SU-DHL-6 (cell line): ENCODE measurements around the gene RASA2.
"Not testable (repeated sequence)": the region's sequence is repeated elsewhere in the genome, so short reads cannot be mapped to it uniquely, and the experiment has no call there.

Source experiments
- H2AFZ ChIP-seq: fragments of 200-600 bp; sonication (generic); 2 replicates; pipeline ENCODE4 v1.6.1; 2014; ENCODE audit warnings: low read depth, mild to moderate bottlenecking, moderate library complexity, mixed read lengths, antibody characterized with exemption, low read length; ENCODE audit not compliant: severe bottlenecking
- H3F3A ChIP-seq: fragments of 200-600 bp; shearing (Covaris generic); 2 replicates; pipeline ENCODE4 v1.6.0; 2016; ENCODE audit warnings: antibody characterized with exemption, mild to moderate bottlenecking; ENCODE audit not compliant: insufficient read depth
- H3K27ac ChIP-seq: fragments of 200-600 bp; sonication (generic); 2 replicates; pipeline ENCODE4 v1.5.1; 2016; ENCODE audit warnings: low read depth, mild to moderate bottlenecking, low read length, moderate library complexity, mixed read lengths
- H3K27me3 ChIP-seq: fragments of 200-600 bp; sonication (generic), shearing (Covaris generic); 2 replicates; pipeline ENCODE4 v1.6.0; 2014; ENCODE audit warnings: mild to moderate bottlenecking, low read length
- H3K36me3 ChIP-seq: fragments of 200-600 bp; sonication (generic); 2 replicates; pipeline ENCODE4 v1.6.1; 2014; ENCODE audit warnings: mild to moderate bottlenecking, low read length, mixed read lengths
- H3K4me2 ChIP-seq: fragments of 300-600, 200-600 bp; shearing (Covaris generic), sonication (generic); 2 replicates; pipeline ENCODE4 v1.6.0; 2014; ENCODE audit warnings: low read length, low read depth, mild to moderate bottlenecking; ENCODE audit not compliant: poor library complexity, severe bottlenecking
- H3K4me3 ChIP-seq: fragments of 200-600 bp; sonication (generic); 2 replicates; pipeline ENCODE4 v1.5.1; 2014; ENCODE audit warnings: antibody characterized with exemption, low read length, mild to moderate bottlenecking, mixed read lengths; ENCODE audit not compliant: insufficient read depth, poor library complexity, severe bottlenecking
- H3K79me2 ChIP-seq: fragments of 200-600 bp; sonication (generic); 2 replicates; pipeline ENCODE4 v1.6.1; 2014; ENCODE audit warnings: mild to moderate bottlenecking, low read length, moderate library complexity; ENCODE audit not compliant: insufficient read depth
- H3K9ac ChIP-seq: fragments of 200-600 bp; sonication (generic); 2 replicates; pipeline ENCODE4 v1.7.0; 2014; ENCODE audit warnings: mild to moderate bottlenecking, low read length
- H3K9me2 ChIP-seq: fragments of 200-600 bp; sonication (generic); replicated peaks from 2 replicates; pipeline ENCODE4 v1.6.1; 2014; ENCODE audit warnings: low read length; ENCODE audit not compliant: insufficient read depth
- H3K9me3 ChIP-seq: fragments of 200-600 bp; sonication (generic); 2 replicates; pipeline ENCODE4 v1.6.1; 2014; ENCODE audit warnings: low read length, mixed read lengths; ENCODE audit not compliant: insufficient read depth
- H4K20me1 ChIP-seq: fragments of 200-600 bp; sonication (generic); 2 replicates; pipeline ENCODE4 v1.6.1; 2014; ENCODE audit warnings: low read depth, mild to moderate bottlenecking, antibody characterized with exemption, low read length, moderate library complexity, mixed read lengths
- EZH2phosphoT487 ChIP-seq: fragments of 200-600 bp; sonication (generic), shearing (Covaris generic); conservative IDR thresholded peaks from 2 replicates; pipeline ENCODE4 v1.6.1; 2018; ENCODE audit warnings: mild to moderate bottlenecking, antibody characterized with exemption, low read length, moderate library complexity, mixed read lengths
- TF ChIP-seq, protein P1 (sequence below): fragments of 200-600 bp; sonication (generic); IDR thresholded peaks from one replicate; pipeline ENCODE4 v1.5.1; 2017; ENCODE audit warnings: antibody characterized with exemption, mild to moderate bottlenecking, low read length, moderate library complexity; ENCODE audit not compliant: insufficient read depth, poor library complexity, severe bottlenecking

RASA2 gene

GRCh38 chr3:141529717-141530414, 43.0 kb downstream of the RASA2 start:
- Histone ChIP-seq H4K20me1 (no peaks in the 10 kb centered on the region), H3K9ac (no peak overlapping the region), H3F3A (0 out of 2 replicates have a peak, but pooled peaks cover 3% of the 10 kb centered on the region), H3K4me2 (no peak overlapping the region), H3K27ac (no peak overlapping the region), H3K27me3 (no peaks in the 10 kb centered on the region), H3K9me2 (no peaks in the 10 kb centered on the region), H3K36me3 (peaks cover 12% of the 10 kb centered on the region), H3K9me3 (no peaks in the 10 kb centered on the region), H3K79me2 (no peaks in the 10 kb centered on the region), H2AFZ (no peak overlapping the region), H3K4me3 (no peak overlapping the region)
- TF ChIP-seq, protein P1, sequence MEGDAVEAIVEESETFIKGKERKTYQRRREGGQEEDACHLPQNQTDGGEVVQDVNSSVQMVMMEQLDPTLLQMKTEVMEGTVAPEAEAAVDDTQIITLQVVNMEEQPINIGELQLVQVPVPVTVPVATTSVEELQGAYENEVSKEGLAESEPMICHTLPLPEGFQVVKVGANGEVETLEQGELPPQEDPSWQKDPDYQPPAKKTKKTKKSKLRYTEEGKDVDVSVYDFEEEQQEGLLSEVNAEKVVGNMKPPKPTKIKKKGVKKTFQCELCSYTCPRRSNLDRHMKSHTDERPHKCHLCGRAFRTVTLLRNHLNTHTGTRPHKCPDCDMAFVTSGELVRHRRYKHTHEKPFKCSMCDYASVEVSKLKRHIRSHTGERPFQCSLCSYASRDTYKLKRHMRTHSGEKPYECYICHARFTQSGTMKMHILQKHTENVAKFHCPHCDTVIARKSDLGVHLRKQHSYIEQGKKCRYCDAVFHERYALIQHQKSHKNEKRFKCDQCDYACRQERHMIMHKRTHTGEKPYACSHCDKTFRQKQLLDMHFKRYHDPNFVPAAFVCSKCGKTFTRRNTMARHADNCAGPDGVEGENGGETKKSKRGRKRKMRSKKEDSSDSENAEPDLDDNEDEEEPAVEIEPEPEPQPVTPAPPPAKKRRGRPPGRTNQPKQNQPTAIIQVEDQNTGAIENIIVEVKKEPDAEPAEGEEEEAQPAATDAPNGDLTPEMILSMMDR, result no peak
- no peak for TF ChIP-seq EZH2phosphoT487

DNA sequence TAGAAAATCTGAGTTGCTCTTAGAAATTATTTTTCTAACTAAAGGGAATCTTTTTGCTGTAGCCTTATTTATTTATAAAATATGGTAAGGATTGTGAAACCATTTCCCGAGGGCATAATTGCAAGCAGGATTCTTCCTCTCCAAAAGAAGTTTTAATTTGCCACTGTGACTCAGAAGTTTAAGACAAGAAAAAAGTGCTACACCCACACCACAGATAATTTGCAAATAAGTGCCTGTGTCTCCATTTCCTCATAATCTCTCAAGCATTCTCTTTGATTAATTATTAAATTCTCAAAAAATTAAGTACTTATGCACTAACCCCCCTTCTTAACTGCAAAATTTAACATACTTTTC, 43.6 kb downstream of the RASA2 start:
- no peak for TF ChIP-seq EZH2phosphoT487
- TF ChIP-seq, protein P1, result no peak
- Histone ChIP-seq H3K9me3 (no peaks in the 10 kb centered on the region), H2AFZ (no peak overlapping the region), H3K27me3 (no peaks in the 10 kb centered on the region), H3K27ac (no peak overlapping the region), H3K79me2 (no peaks in the 10 kb centered on the region), H3K4me2 (no peak overlapping the region), H4K20me1 (no peaks in the 10 kb centered on the region), H3K9me2 (no peaks in the 10 kb centered on the region), H3K9ac (no peak overlapping the region), H3F3A (0 out of 2 replicates have a peak, but pooled peaks cover 3% of the 10 kb centered on the region), H3K36me3 (peaks cover 15% of the 10 kb centered on the region), H3K4me3 (no peak overlapping the region)

DNA sequence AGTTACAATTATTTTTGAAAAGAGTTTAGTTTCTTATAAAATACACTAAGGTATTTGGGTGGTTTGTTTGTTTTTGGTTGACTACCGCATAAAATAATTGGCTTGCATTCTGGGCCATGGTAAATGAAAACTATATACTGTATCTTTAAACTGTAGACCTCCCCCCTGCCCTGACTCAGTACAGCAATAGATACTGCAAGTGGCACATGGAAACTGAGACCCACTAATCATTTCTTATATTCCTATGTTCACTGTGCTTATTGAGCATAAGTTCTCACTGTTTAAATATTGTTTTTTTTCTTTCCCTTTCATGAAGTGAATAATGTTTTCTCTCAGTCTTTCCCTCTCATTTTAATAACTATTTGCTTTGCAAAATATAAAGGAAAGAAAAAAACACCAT, 45.8 kb downstream of the RASA2 start:
- peaks cover 17% of the 10 kb centered on the region for H3K36me3 ChIP-seq
- no peaks in the 10 kb centered on the region for H3K79me2 ChIP-seq
- no peaks in the 10 kb centered on the region for H3K27me3 ChIP-seq
- H3K9ac ChIP-seq, result no peak overlapping the region
- H2AFZ ChIP-seq, result no peak overlapping the region
- no peaks in the 10 kb centered on the region for H3K9me2 ChIP-seq
- H3F3A ChIP-seq, result 0 out of 2 replicates have a peak, but pooled peaks cover 3% of the 10 kb centered on the region
- TF ChIP-seq, protein P1, result no peak
- TF ChIP-seq EZH2phosphoT487, result no peak
- no peaks in the 10 kb centered on the region for H4K20me1 ChIP-seq
- H3K4me2 ChIP-seq, result no peak overlapping the region
- H3K9me3 ChIP-seq, result no peaks in the 10 kb centered on the region
- no peak overlapping the region for H3K4me3 ChIP-seq
- no peak overlapping the region for H3K27ac ChIP-seq

DNA sequence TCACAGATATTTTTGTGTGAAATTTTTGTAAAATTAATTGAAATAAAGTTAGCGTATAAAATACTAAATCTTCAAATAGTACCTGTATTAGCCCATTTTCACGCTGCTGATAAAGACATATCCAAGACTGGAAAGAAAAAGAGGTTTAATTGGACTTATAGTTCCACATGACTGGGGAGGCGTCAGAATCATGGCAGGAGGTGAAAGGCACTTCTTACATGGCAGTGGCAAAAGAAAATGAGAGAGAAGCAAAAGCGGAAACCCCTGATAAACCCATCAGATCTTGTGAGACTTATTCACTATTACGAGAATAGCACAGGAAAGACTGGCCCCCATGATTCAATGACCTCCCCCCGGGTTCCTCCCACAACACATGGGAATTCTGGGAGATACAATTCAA, 49.2 kb downstream of the RASA2 start:
- H2AFZ ChIP-seq, H3K9me3 ChIP-seq, H4K20me1 ChIP-seq, H3K27me3 ChIP-seq, H3K9me2 ChIP-seq, H3K4me3 ChIP-seq, H3K79me2 ChIP-seq, H3K9ac ChIP-seq, H3K4me2 ChIP-seq, H3F3A ChIP-seq, H3K27ac ChIP-seq: not testable (repeated sequence)
- H3K36me3 ChIP-seq, result peaks cover 16% of the 10 kb centered on the region
